Measurements from ENCODE around the gene KCNAB2. TPM values are rescaled to one million over a fixed set of nuclear protein-coding genes. Genes with fewer than 3 reads are reported as not detected.

Gene KCNAB2
- total RNA-seq, 1 experiment from 2014 or later = 4.7 TPM

DNA sequence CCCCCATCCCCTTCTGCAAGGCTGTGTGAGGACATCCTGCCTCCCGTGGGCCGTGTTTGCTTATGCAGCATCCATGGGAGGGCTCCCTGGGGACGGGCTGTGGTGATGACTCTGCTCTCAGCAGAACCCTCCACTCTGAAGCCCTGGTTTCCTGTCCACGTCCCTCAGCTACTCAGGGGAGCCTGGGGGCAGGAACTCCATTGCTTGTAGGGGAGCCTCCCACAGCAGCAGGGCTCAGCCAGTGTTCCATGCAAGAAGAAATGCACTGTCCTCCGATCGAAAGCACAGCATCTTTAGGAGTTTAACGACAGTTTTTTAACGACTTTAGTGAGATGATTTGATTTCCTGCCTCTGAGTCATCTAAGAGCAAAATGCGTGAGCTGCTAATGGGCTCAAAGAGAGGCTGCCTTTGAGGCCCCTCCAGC is 8.3 kb upstream of the KCNAB2 start:
- Mint-ChIP-seq H3K36me3 (ENCODE audit: insufficient read depth, unreplicated experiment) (no peaks in the 10 kb centered on the region), H3K4me3 (ENCODE audit: low read depth, unreplicated experiment) (no peak overlapping the region), H3K27me3 (ENCODE audit: unreplicated experiment) (peaks cover 47% of the 10 kb centered on the region), H3K9me3 (ENCODE audit: low read depth, unreplicated experiment) (no peaks in the 10 kb centered on the region), H3K4me1 (ENCODE audit: low read depth, unreplicated experiment) (no peaks in the 10 kb centered on the region), H3K27ac (ENCODE audit: unreplicated experiment) (no peak overlapping the region)
- CTCF ChIA-PET = no interaction called here
- no peak for DNase-seq
- intact Hi-C loops (cut with micrococcal nuclease; ENCODE audit: unreplicated experiment) = no loop called here
- BruUV-seq (replicated peaks) = no TSS peak
- no peak for TF ChIP-seq CTCF (IDR thresholded peaks at IDR 0.05; ENCODE audit: unreplicated experiment)

GRCh38 chr1:6038603-6039002 is 7.1 kb upstream of the KCNAB2 start:
- CTCF ChIA-PET = no interaction called here
- no peaks in the 10 kb centered on the region for H3K4me1 Mint-ChIP-seq (ENCODE audit: low read depth, unreplicated experiment)
- no peaks in the 10 kb centered on the region for H3K36me3 Mint-ChIP-seq (ENCODE audit: insufficient read depth, unreplicated experiment)
- no peak overlapping the region for H3K4me3 Mint-ChIP-seq (ENCODE audit: low read depth, unreplicated experiment)
- BruUV-seq (replicated peaks) = no TSS peak
- no peak for DNase-seq
- H3K27ac Mint-ChIP-seq (ENCODE audit: unreplicated experiment) = no peak overlapping the region
- peaks cover 36% of the 10 kb centered on the region for H3K27me3 Mint-ChIP-seq (ENCODE audit: unreplicated experiment)
- no peaks in the 10 kb centered on the region for H3K9me3 Mint-ChIP-seq (ENCODE audit: low read depth, unreplicated experiment)
- no peak for TF ChIP-seq CTCF (IDR thresholded peaks at IDR 0.05; ENCODE audit: unreplicated experiment)
- intact Hi-C loops (cut with micrococcal nuclease; ENCODE audit: unreplicated experiment) = no loop called here

- no peak for TF ChIP-seq CTCF (IDR thresholded peaks at IDR 0.05; ENCODE audit: unreplicated experiment)
- Mint-ChIP-seq H3K9me3 (ENCODE audit: low read depth, unreplicated experiment) (no peaks in the 10 kb centered on the region), H3K4me1 (ENCODE audit: low read depth, unreplicated experiment) (no peaks in the 10 kb centered on the region), H3K4me3 (ENCODE audit: low read depth, unreplicated experiment) (no peak overlapping the region), H3K27ac (ENCODE audit: unreplicated experiment) (no peak overlapping the region), H3K36me3 (ENCODE audit: insufficient read depth, unreplicated experiment) (no peaks in the 10 kb centered on the region), H3K27me3 (ENCODE audit: unreplicated experiment) (peaks cover 40% of the 10 kb centered on the region)
- DNase-seq = no peak
- CTCF ChIA-PET = no interaction called here
- BruUV-seq (replicated peaks) = no TSS peak
- intact Hi-C loops (cut with micrococcal nuclease; ENCODE audit: unreplicated experiment) = no loop called here
These were observed 6.7 kb upstream of the KCNAB2 start for GRCh38 chr1:6039031-6039430.

GRCh38 chr1:6040444-6040843 is 5.2 kb upstream of the KCNAB2 start:
- no TSS peak for BruUV-seq (replicated peaks)

More at GRCh38 chr1:6040444-6040843, 5.2 kb upstream of the KCNAB2 start:
- CTCF ChIA-PET = no interaction called here
- intact Hi-C loops (cut with micrococcal nuclease; ENCODE audit: unreplicated experiment) = no loop called here
- DNase-seq = no peak
- Mint-ChIP-seq H3K4me1 (ENCODE audit: low read depth, unreplicated experiment) (no peaks in the 10 kb centered on the region), H3K4me3 (ENCODE audit: low read depth, unreplicated experiment) (no peak overlapping the region), H3K9me3 (ENCODE audit: low read depth, unreplicated experiment) (no peaks in the 10 kb centered on the region), H3K36me3 (ENCODE audit: insufficient read depth, unreplicated experiment) (no peaks in the 10 kb centered on the region), H3K27me3 (ENCODE audit: unreplicated experiment) (peaks cover 42% of the 10 kb centered on the region), H3K27ac (ENCODE audit: unreplicated experiment) (no peak overlapping the region)
- TF ChIP-seq CTCF (IDR thresholded peaks at IDR 0.05; ENCODE audit: unreplicated experiment) = no peak
